Stimulated activated CD4-positive, alpha-beta T cell treated with anti-CD3 and anti-CD28 coated beads, Interleukin-1b, Interleukin-23, amount 100 ng/mL, for 1 hour (primary cell): ENCODE results near the gene LINC00632.
"Not testable (repeated sequence)": the region's sequence is repeated elsewhere in the genome, so short reads cannot be mapped to it uniquely, and the experiment has no call there.

Source experiments
- DNase-seq, 2 donors: peaks; one replicate each; pipeline ENCODE4 v3.0.0-alpha.2; 2020; ENCODE audit warnings: low read depth in 2 of 2

LINC00632 gene

GRCh38 chrX:140709421-140709846 is at the start of gene LINC00632:
Gene LINC00632, plus strand, starts transcription at chrX:140709759.
- no peak for DNase-seq

GRCh38 chrX:140661643-140662042 is 47.9 kb upstream of the LINC00632 start:
- no peak for DNase-seq

- no peak for DNase-seq
Observed at GRCh38 chrX:140664939-140665338, 44.6 kb upstream of the LINC00632 start.

- no peak for DNase-seq
Observed at GRCh38 chrX:140672840-140673731, 36.5 kb upstream of the LINC00632 start.

GRCh38 chrX:140687706-140688105 is 21.9 kb upstream of the LINC00632 start:
- no peak for DNase-seq

- not testable (repeated sequence) for DNase-seq
Observed at GRCh38 chrX:140691596-140691995, 18.0 kb upstream of the LINC00632 start.

GRCh38 chrX:140697618-140698017 is 11.9 kb upstream of the LINC00632 start:
- no peak for DNase-seq

GRCh38 chrX:140701480-140701879 is 8.1 kb upstream of the LINC00632 start:
- no peak for DNase-seq

GRCh38 chrX:140710710-140711109 is 1.2 kb downstream of the LINC00632 start:
- DNase-seq = no peak

GRCh38 chrX:140711894-140712293 is 2.3 kb downstream of the LINC00632 start:
- DNase-seq = no peak

- no peak for DNase-seq
Observed at GRCh38 chrX:140712413-140713173, 3.0 kb downstream of the LINC00632 start.

- no peak for DNase-seq
Observed at GRCh38 chrX:140713174-140713539, 3.6 kb downstream of the LINC00632 start.

- no peak for DNase-seq
Observed at GRCh38 chrX:140715787-140716186, 6.2 kb downstream of the LINC00632 start.

GRCh38 chrX:140723121-140723715 is 13.7 kb downstream of the LINC00632 start:
- DNase-seq = no peak

GRCh38 chrX:140724309-140724708 is 14.8 kb downstream of the LINC00632 start:
- DNase-seq = no peak

- DNase-seq = no peak
Observed at GRCh38 chrX:140724736-140725135, 15.2 kb downstream of the LINC00632 start.

GRCh38 chrX:140725500-140725899 is 15.9 kb downstream of the LINC00632 start:
- DNase-seq = no peak

- DNase-seq = no peak
Observed at GRCh38 chrX:140733766-140734342, 24.3 kb downstream of the LINC00632 start.

- DNase-seq = no peak
Observed at GRCh38 chrX:140744085-140744484, 34.5 kb downstream of the LINC00632 start.

- no peak for DNase-seq
Observed at GRCh38 chrX:140756941-140757340, 47.4 kb downstream of the LINC00632 start.

- DNase-seq = no peak
Observed at GRCh38 chrX:140762061-140762460, 52.5 kb downstream of the LINC00632 start.

GRCh38 chrX:140764401-140764919 is 54.9 kb downstream of the LINC00632 start:
- DNase-seq = no peak
